H9 (cell line): ENCODE measurements around the gene NRG3. TPM values are rescaled to one million over a fixed set of nuclear protein-coding genes. Genes with fewer than 3 reads are reported as not detected.

Experiments used
- DNase-seq: peaks from one replicate; pipeline ENCODE4 v3.0.0-alpha.2; 2017
- H2AFZ ChIP-seq: one replicate; pipeline ENCODE4 v1.6.1; 2013; ENCODE audit warnings: mild to moderate bottlenecking, low read length, control low read depth, moderate library complexity
- H2AK5ac ChIP-seq: 2 replicates; pipeline ENCODE4 v1.6.1; 2013; ENCODE audit warnings: low read length, control low read depth, mixed read lengths; ENCODE audit not compliant: insufficient read length
- H2BK120ac ChIP-seq: one replicate; pipeline ENCODE4 v1.6.1; 2013; ENCODE audit warnings: low read depth, mild to moderate bottlenecking, low read length, control low read depth, inconsistent platforms; ENCODE audit not compliant: poor library complexity, severe bottlenecking
- H2BK12ac ChIP-seq: 2 replicates; pipeline ENCODE4 v1.6.1; 2013; ENCODE audit warnings: low read length, control low read depth, mixed read lengths, low read depth; ENCODE audit not compliant: insufficient read length
- H2BK15ac ChIP-seq: 2 replicates; pipeline ENCODE4 v1.6.1; 2013; ENCODE audit warnings: low read depth, low read length, control low read depth
- H2BK20ac ChIP-seq: one replicate; pipeline ENCODE4 v1.6.1; 2013; ENCODE audit warnings: low read depth, mild to moderate bottlenecking, low read length, control low read depth, inconsistent platforms; ENCODE audit not compliant: poor library complexity, severe bottlenecking
- H2BK5ac ChIP-seq: 2 replicates; pipeline ENCODE4 v1.6.1; 2013; ENCODE audit warnings: low read length, control low read depth, mixed read lengths; ENCODE audit not compliant: insufficient read length
- H3K14ac ChIP-seq: 2 replicates; pipeline ENCODE4 v1.6.1; 2013; ENCODE audit warnings: low read length, control low read depth; ENCODE audit not compliant: insufficient read depth
- H3K18ac ChIP-seq: 2 replicates; pipeline ENCODE4 v1.6.1; 2013; ENCODE audit warnings: low read depth, mild to moderate bottlenecking, mixed read lengths, low read length, control low read depth; ENCODE audit not compliant: insufficient read length
- H3K23ac ChIP-seq: 2 replicates; pipeline ENCODE4 v1.6.1; 2013; ENCODE audit warnings: low read length, control low read depth, mixed read lengths, low read depth; ENCODE audit not compliant: insufficient read length
- H3K23me2 ChIP-seq: 2 replicates; pipeline ENCODE4 v1.6.1; 2013; ENCODE audit warnings: low read depth, mild to moderate bottlenecking, mixed read lengths, low read length, control low read depth; ENCODE audit not compliant: insufficient read length, poor library complexity, severe bottlenecking
- H3K27ac ChIP-seq: 2 replicates; pipeline ENCODE4 v1.5.1; 2013; ENCODE audit warnings: low read length, control low read depth, mixed read lengths, low read depth; ENCODE audit not compliant: insufficient read length
- H3K27me3 ChIP-seq: 2 replicates; pipeline ENCODE4 v1.6.1; 2013; ENCODE audit warnings: low read length, control low read depth, inconsistent platforms; ENCODE audit not compliant: insufficient read depth
- H3K4ac ChIP-seq: 2 replicates; pipeline ENCODE4 v1.6.1; 2013; ENCODE audit warnings: low read depth, mild to moderate bottlenecking, control low read depth, inconsistent platforms, low read length, moderate library complexity
- H3K4me1 ChIP-seq: 2 replicates; pipeline ENCODE4 v1.6.1; 2013; ENCODE audit warnings: low read length, control low read depth, inconsistent platforms; ENCODE audit not compliant: insufficient read depth
- H3K4me2 ChIP-seq: 2 replicates; pipeline ENCODE4 v1.6.1; 2013; ENCODE audit warnings: low read length, control low read depth, mixed read lengths; ENCODE audit not compliant: insufficient read length, insufficient read depth
- H3K56ac ChIP-seq: 2 replicates; pipeline ENCODE4 v1.6.1; 2013; ENCODE audit warnings: low read depth, mild to moderate bottlenecking, mixed read lengths, low read length, control low read depth; ENCODE audit not compliant: insufficient read length
- H3K79me1 ChIP-seq: 2 replicates; pipeline ENCODE4 v1.6.1; 2013; ENCODE audit warnings: low read depth, mild to moderate bottlenecking, moderate library complexity, low read length, control low read depth, inconsistent platforms; ENCODE audit not compliant: insufficient read depth, poor library complexity, severe bottlenecking
- H3K79me2 ChIP-seq: 2 replicates; pipeline ENCODE4 v1.6.1; 2013; ENCODE audit warnings: low read length, control low read depth, inconsistent platforms; ENCODE audit not compliant: insufficient read depth
- H3K9ac ChIP-seq: 2 replicates; pipeline ENCODE4 v1.6.1; 2013; ENCODE audit warnings: low read length, control low read depth, mixed read lengths; ENCODE audit not compliant: insufficient read length; ENCODE audit errors: extremely low read depth
- H3K9me3 ChIP-seq: one replicate; pipeline ENCODE4 v1.6.1; 2013; ENCODE audit warnings: low read depth, low read length, inconsistent platforms; ENCODE audit not compliant: control insufficient read depth
- H3T11ph ChIP-seq: one replicate; pipeline ENCODE4 v1.6.1; 2013; ENCODE audit warnings: mild to moderate bottlenecking, low read length, control low read depth, inconsistent platforms
- H4K20me1 ChIP-seq: one replicate; pipeline ENCODE4 v1.6.1; 2013; ENCODE audit not compliant: control insufficient read depth, insufficient read length, insufficient read depth
- H4K5ac ChIP-seq: 2 replicates; pipeline ENCODE4 v1.6.1; 2013; ENCODE audit warnings: low read depth, mild to moderate bottlenecking, mixed read lengths, low read length, control low read depth; ENCODE audit not compliant: insufficient read length
- H4K8ac ChIP-seq: replicated peaks from 2 replicates; pipeline ENCODE4 v1.6.1; 2013; ENCODE audit warnings: low read length, control low read depth, mixed read lengths, low read depth; ENCODE audit not compliant: insufficient read length
- H4K91ac ChIP-seq: 2 replicates; pipeline ENCODE4 v1.6.1; 2013; ENCODE audit warnings: low read depth, mild to moderate bottlenecking, moderate library complexity, mixed read lengths, low read length, control low read depth; ENCODE audit not compliant: insufficient read length
- H3K27ac Mint-ChIP-seq, 3 experiments: 2 replicates in 2 of 3; 3 replicates in 1 of 3; pipeline ENCODE4 v1.8.0; 2020 to 2021; ENCODE audit warnings: mixed read lengths in 3 of 3, mild to moderate bottlenecking in 1 of 3, moderate library complexity in 1 of 3
- H3K27me3 Mint-ChIP-seq: 2 replicates; pipeline ENCODE4 v1.8.0; 2021; ENCODE audit warnings: low read depth, mild to moderate bottlenecking, moderate library complexity, mixed read lengths
- H3K36me3 Mint-ChIP-seq, 3 experiments: 2 replicates in 2 of 3; 3 replicates in 1 of 3; pipeline ENCODE4 v1.8.0; 2020 to 2021; ENCODE audit warnings: low read depth in 3 of 3, mixed read lengths in 3 of 3; ENCODE audit not compliant: insufficient read depth in 1 of 3
- H3K4me1 Mint-ChIP-seq, 2 experiments: 2 replicates each; pipeline ENCODE4 v1.8.0; 2020; ENCODE audit warnings: mixed read lengths in 2 of 2
- H3K4me3 Mint-ChIP-seq, 2 experiments: 2 replicates in 1 of 2; 3 replicates in 1 of 2; pipeline ENCODE4 v1.8.0; 2020 to 2021; ENCODE audit warnings: mild to moderate bottlenecking in 2 of 2, mixed read lengths in 2 of 2, moderate library complexity in 1 of 2
- H3K9me3 Mint-ChIP-seq, 2 experiments: 2 replicates in 1 of 2; 3 replicates in 1 of 2; pipeline ENCODE4 v1.8.0; 2020; ENCODE audit warnings: mild to moderate bottlenecking in 2 of 2, mixed read lengths in 2 of 2, moderate library complexity in 1 of 2
- WGBS: extraction: QIAGEN DNeasy Blood & Tissue Kit; methylation state at CpG from one replicate; pipeline ENCODE4 v1.1.7; 2013; ENCODE audit warnings: missing lambda C conversion rate, low lambda C conversion rate, mixed read lengths; ENCODE audit not compliant: insufficient read length; ENCODE audit errors: extremely low coverage; 5-methylcytosine and 5-hydroxymethylcytosine counted together
- total RNA-seq: library from RNA; stranded (reverse); gene quantifications from 2 replicates; pipeline ENCODE4 v1.2.1, GENCODE V29; 2021
- TF ChIP-seq, protein P1 (sequence below): fragments of 200-600 bp; sonication (generic); conservative IDR thresholded peaks from 3 replicates; pipeline ENCODE4 v1.8.0; 2021; ENCODE audit warnings: antibody characterized with exemption, mild to moderate bottlenecking

NRG3 gene
- total RNA-seq, 1 experiment from 2014 or later: 1.6 TPM

GRCh38 chr10:82150123-82150900 lies 275.3 kb downstream of the NRG3 start:
- Histone ChIP-seq H2BK5ac (no peak overlapping the region), H3K14ac (no peak overlapping the region), H4K5ac (no peak overlapping the region), H3K27me3 (no peaks in the 10 kb centered on the region), H3K23me2 (no peaks in the 10 kb centered on the region), H3K4ac (no peak overlapping the region), H4K91ac (no peak overlapping the region), H3K23ac (no peak overlapping the region), H3K79me2 (no peaks in the 10 kb centered on the region), H3K4me2 (no peak overlapping the region), H2BK12ac (no peak overlapping the region), H4K20me1 (no peaks in the 10 kb centered on the region), H2BK20ac (no peak overlapping the region), H2BK15ac (no peak overlapping the region), H3K4me1 (no peaks in the 10 kb centered on the region), H2AK5ac (no peak overlapping the region), H3K56ac (no peak overlapping the region), H2BK120ac (no peak overlapping the region), H3K18ac (no peak overlapping the region), H4K8ac (no peak overlapping the region), H3K9me3 (no peaks in the 10 kb centered on the region), H2AFZ (no peak overlapping the region), H3K27ac (no peak overlapping the region), H3K9ac (no peak overlapping the region), H3T11ph (no peak overlapping the region), H3K79me1 (no peaks in the 10 kb centered on the region)
- Mint-ChIP-seq H3K4me1 (peaks cover 5 to 6% of the 10 kb centered on the region in 2 experiments), H3K4me3 (no peak overlapping the region), H3K36me3 (no peaks in the 10 kb centered on the region), H3K27me3 (no peaks in the 10 kb centered on the region), H3K9me3 (no peaks in the 10 kb centered on the region), H3K27ac (peak overlapping the region in 1 of 3 experiments; percentile 84; a peak in 2 of 7 replicates)
- peak; percentile 95 for DNase-seq
- TF ChIP-seq, protein P1, sequence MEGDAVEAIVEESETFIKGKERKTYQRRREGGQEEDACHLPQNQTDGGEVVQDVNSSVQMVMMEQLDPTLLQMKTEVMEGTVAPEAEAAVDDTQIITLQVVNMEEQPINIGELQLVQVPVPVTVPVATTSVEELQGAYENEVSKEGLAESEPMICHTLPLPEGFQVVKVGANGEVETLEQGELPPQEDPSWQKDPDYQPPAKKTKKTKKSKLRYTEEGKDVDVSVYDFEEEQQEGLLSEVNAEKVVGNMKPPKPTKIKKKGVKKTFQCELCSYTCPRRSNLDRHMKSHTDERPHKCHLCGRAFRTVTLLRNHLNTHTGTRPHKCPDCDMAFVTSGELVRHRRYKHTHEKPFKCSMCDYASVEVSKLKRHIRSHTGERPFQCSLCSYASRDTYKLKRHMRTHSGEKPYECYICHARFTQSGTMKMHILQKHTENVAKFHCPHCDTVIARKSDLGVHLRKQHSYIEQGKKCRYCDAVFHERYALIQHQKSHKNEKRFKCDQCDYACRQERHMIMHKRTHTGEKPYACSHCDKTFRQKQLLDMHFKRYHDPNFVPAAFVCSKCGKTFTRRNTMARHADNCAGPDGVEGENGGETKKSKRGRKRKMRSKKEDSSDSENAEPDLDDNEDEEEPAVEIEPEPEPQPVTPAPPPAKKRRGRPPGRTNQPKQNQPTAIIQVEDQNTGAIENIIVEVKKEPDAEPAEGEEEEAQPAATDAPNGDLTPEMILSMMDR: peak; percentile 86
- WGBS: no CpG with 5 or more reads among the region's 9 CpGs
